Uterus (tissue), 2 donors: ENCODE data around the gene CEP20.

Experiments
- CTCF ChIP-seq, 4 experiments: fragments of 200-600 bp in 2 of 4; fragments of 450-650 bp in 2 of 4; sonication (generic) in 2 of 4; IDR thresholded peaks; one replicate each; pipeline ENCODE4 v1.5.1; 2016 to 2019; ENCODE audit warnings: antibody characterized with exemption in 4 of 4, mild to moderate bottlenecking in 2 of 4, moderate library complexity in 1 of 4
- POLR2A ChIP-seq, 2 donors: fragments of 450-650 bp; IDR thresholded peaks; one replicate each; pipeline ENCODE4 v1.6.1; 2016; ENCODE audit warnings: antibody characterized with exemption in 2 of 2, mild to moderate bottlenecking in 1 of 2, moderate library complexity in 1 of 2

GRCh38 chr16:15849209-15849981 lies 39.0 kb downstream of the CEP20 start:
- TF ChIP-seq CTCF (IDR thresholded peaks at IDR 0.05) (no peak), POLR2A (IDR thresholded peaks at IDR 0.05) (no peak)
